Gastrocnemius medialis (tissue), 4 donors: Measurements from ENCODE around the gene ST6GALNAC3. TPM values are rescaled to one million over a fixed set of nuclear protein-coding genes. Genes with fewer than 3 reads are reported as not detected.

Experiments used
- ATAC-seq, 2 donors: fragments of 150-250 bp; one replicate each; pipeline ENCODE4 v1.9.1; 2016
- DNase-seq, 2 donors: peaks; one replicate each; pipeline ENCODE4 v3.0.0-alpha.2; 2019
- H3K27ac ChIP-seq, 4 donors: fragments of 200-600 bp; sonication (generic); 1 replicate in 1 of 4; 2 replicates in 3 of 4; pipeline ENCODE4 v1.5.1; 2016 to 2018; ENCODE audit warnings: mild to moderate bottlenecking in 2 of 4, moderate library complexity in 1 of 4
- H3K27me3 ChIP-seq, 3 donors: fragments of 200-600 bp; sonication (generic) in 2 of 3; 1 replicate in 1 of 3; 2 replicates in 2 of 3; pipeline versions ENCODE4 v1.5.1 to v1.6.0; 2016 to 2019; ENCODE audit warnings: mild to moderate bottlenecking in 1 of 3, moderate library complexity in 1 of 3
- H3K36me3 ChIP-seq, 2 donors: fragments of 200-600 bp; sonication (generic) in 1 of 2; one replicate each; pipeline ENCODE4 v1.5.1; 2017 to 2018
- H3K4me1 ChIP-seq, 2 donors: fragments of 200-600 bp; sonication (generic) in 1 of 2; one replicate each; pipeline ENCODE4 v1.5.1; 2016 to 2017; ENCODE audit warnings: mild to moderate bottlenecking in 2 of 2
- H3K4me3 ChIP-seq, 4 donors: fragments of 200-600 bp; sonication (generic) in 3 of 4; 1 replicate in 1 of 4; 2 replicates in 3 of 4; pipeline ENCODE4 v1.5.1; 2016 to 2019; ENCODE audit warnings: mild to moderate bottlenecking in 2 of 4
- H3K9me3 ChIP-seq, 3 donors: fragments of 200-600 bp; sonication (generic) in 2 of 3; 1 replicate in 1 of 3; 2 replicates in 2 of 3; pipeline ENCODE4 v1.5.1; 2016 to 2019
- POLR2A ChIP-seq, 2 donors: fragments of 450-650 bp; IDR thresholded peaks; one replicate each; pipeline ENCODE4 v1.6.1; 2017; ENCODE audit warnings: antibody characterized with exemption in 2 of 2, mild to moderate bottlenecking in 2 of 2, moderate library complexity in 2 of 2
- in situ Hi-C, 4 donors: fragments of 200-750 bp; cut with MboI; loops; one replicate each; pipeline versions ENCODE4 v1.15.0 to v1.8.0; 2017; ENCODE audit warnings: low sequenced_read_pairs in 4 of 4
- intact Hi-C: fragments of 100-400 bp; cut with DNase I; formaldehyde crosslinking; loops from one replicate; pipeline ENCODE4 v1.15.1; 2023; ENCODE audit warnings: low total_unique reads
- total RNA-seq, 4 donors: library from RNA; depleted of rRNA; stranded (reverse); fragments of >200 nt; gene quantifications; one replicate each; pipeline versions ENCODE4 v1.1.0 to v1.2.3, GENCODE V29; 2016
- TF ChIP-seq, protein P1 (sequence below), 5 experiments: fragments of 450-650 bp in 3 of 5; fragments of 200-600 bp in 2 of 5; sonication (generic) in 2 of 5; IDR thresholded peaks in 4 of 5; conservative IDR thresholded peaks in 1 of 5; 1 replicate in 4 of 5; 2 replicates in 1 of 5; pipeline ENCODE4 v1.5.1; 2016 to 2019; ENCODE audit warnings: antibody characterized with exemption in 5 of 5, mild to moderate bottlenecking in 3 of 5, moderate library complexity in 3 of 5

ST6GALNAC3 gene
- total RNA-seq, 4 donors from 2014 or later, result 1.7 to 3.9 (median 2.8) TPM

DNA sequence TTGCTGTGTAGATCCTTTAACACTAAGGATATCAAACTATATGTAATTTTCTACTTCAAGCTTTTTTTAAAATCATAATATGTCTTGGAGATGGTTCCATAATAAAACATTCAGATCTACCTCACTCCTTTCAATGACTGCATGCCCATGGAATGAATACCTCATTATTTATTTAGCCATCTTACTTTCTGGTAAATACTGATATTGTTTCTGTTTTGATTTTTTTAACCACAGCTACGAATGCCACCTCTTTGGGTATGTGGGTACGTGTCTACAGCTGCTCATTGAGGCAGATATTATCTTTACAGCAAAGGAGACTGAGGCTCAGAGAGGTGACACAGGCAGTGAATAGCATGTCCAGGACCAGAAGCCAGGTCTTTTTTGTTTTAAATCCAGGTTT is 215.7 kb downstream of the ST6GALNAC3 start:
- in situ Hi-C loops, result no loop called here
- no peak for DNase-seq
- Histone ChIP-seq H3K27ac (no peak overlapping the region), H3K27me3 (no peaks in the 10 kb centered on the region), H3K4me3 (no peak overlapping the region), H3K4me1 (no peaks in the 10 kb centered on the region), H3K9me3 (no peaks in the 10 kb centered on the region), H3K36me3 (no peaks in the 10 kb centered on the region)
- no peak for ATAC-seq
- TF ChIP-seq POLR2A (IDR thresholded peaks at IDR 0.05), result no peak
- TF ChIP-seq, protein P1, sequence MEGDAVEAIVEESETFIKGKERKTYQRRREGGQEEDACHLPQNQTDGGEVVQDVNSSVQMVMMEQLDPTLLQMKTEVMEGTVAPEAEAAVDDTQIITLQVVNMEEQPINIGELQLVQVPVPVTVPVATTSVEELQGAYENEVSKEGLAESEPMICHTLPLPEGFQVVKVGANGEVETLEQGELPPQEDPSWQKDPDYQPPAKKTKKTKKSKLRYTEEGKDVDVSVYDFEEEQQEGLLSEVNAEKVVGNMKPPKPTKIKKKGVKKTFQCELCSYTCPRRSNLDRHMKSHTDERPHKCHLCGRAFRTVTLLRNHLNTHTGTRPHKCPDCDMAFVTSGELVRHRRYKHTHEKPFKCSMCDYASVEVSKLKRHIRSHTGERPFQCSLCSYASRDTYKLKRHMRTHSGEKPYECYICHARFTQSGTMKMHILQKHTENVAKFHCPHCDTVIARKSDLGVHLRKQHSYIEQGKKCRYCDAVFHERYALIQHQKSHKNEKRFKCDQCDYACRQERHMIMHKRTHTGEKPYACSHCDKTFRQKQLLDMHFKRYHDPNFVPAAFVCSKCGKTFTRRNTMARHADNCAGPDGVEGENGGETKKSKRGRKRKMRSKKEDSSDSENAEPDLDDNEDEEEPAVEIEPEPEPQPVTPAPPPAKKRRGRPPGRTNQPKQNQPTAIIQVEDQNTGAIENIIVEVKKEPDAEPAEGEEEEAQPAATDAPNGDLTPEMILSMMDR (IDR thresholded peaks at IDR 0.05 in 4 of 5, conservative IDR thresholded peaks at IDR 0.05 in 1 of 5), result no peak
- intact Hi-C loops, result no loop called here

DNA sequence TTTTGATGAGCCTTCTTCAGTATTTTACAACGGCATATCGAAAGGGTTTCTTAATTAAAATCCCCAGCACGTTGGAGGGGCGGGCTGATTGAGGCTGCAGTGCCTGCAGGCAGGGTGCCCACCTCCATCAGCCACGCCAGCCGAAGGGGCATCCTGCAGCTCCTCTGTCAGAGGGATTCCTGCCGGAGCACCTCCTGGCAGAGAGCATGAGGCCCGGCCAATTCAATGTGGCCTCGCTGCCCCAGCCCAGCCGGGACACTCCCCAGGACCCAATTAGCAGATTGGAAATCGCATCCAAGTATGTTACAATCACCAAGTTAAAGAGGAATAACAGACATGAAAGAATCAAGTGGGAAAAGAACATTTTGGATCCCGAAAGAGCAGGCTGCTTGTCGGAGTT is 216.6 kb downstream of the ST6GALNAC3 start:
- Histone ChIP-seq H3K4me3 (no peak overlapping the region), H3K9me3 (no peaks in the 10 kb centered on the region), H3K4me1 (no peaks in the 10 kb centered on the region), H3K27me3 (no peaks in the 10 kb centered on the region), H3K27ac (no peak overlapping the region), H3K36me3 (no peaks in the 10 kb centered on the region)
- in situ Hi-C loops, result no loop called here
- DNase-seq, result no peak
- ATAC-seq, result no peak
- intact Hi-C loops, result no loop called here
- TF ChIP-seq, protein P1 (IDR thresholded peaks at IDR 0.05 in 4 of 5, conservative IDR thresholded peaks at IDR 0.05 in 1 of 5), result no peak
- TF ChIP-seq POLR2A (IDR thresholded peaks at IDR 0.05), result no peak

DNA sequence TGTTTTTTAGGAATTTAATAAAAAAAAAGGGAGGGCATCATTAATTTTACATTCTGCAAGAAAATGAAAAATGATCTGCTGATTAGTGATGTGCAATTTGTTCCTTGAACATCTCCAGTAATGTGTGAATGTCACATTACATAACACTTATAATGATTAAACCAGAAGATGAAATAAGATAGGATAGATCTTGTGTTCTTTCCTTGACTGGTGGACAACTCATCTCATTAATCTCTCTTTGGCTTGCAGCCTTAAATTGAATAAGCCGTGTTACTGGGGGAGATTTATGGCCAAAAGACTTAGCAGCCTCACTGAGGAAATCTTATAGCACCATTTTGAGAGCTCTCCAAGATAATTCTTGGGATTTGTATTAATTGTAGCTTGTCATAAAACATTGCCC is 217.2 kb downstream of the ST6GALNAC3 start:
- TF ChIP-seq POLR2A (IDR thresholded peaks at IDR 0.05), result no peak
- TF ChIP-seq, protein P1 (IDR thresholded peaks at IDR 0.05 in 4 of 5, conservative IDR thresholded peaks at IDR 0.05 in 1 of 5), result no peak
- in situ Hi-C loops, result no loop called here

DNA sequence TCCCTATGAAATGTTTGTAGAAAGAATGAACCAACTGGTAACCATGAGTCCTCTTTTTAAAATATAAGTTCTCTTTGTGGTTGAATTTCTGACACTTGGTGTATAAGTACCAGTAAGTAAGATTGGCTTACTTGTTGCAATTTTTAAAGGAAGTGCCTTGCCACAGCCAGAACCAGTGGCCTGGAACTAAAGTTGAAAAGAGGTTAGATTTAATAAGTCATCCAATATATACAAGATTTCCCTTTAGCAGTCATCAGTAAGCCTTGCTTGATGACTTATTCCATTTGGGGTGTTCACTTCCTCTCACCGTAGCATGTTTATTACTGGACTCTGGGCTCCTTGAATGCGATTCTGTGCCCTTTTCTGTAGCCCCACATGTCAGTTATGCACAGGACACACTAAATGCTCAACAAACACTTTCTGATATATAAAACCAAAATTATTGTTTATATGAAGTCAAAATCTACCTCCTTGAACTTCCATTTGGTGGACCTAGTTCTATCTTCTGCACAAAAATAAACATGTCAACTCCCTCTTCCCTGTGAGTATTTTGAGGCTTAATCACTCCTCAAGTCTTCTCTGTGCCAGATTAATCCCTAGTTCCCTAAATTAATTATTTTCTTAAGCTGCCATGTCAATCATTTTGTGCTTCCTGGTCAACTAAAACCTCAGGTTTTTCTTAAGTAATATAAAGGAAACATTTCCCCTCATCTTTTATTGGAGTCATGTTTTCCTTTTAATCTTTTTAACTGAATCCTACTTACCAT is 218.1 kb downstream of the ST6GALNAC3 start:
- intact Hi-C loops, result no loop called here
- Histone ChIP-seq H3K36me3 (no peaks in the 10 kb centered on the region), H3K4me3 (no peak overlapping the region), H3K9me3 (no peaks in the 10 kb centered on the region), H3K4me1 (no peaks in the 10 kb centered on the region), H3K27me3 (no peaks in the 10 kb centered on the region), H3K27ac (no peak overlapping the region)
- in situ Hi-C loops, result no loop called here
- ATAC-seq (no peak), DNase-seq (no peak)
- TF ChIP-seq, protein P1 (IDR thresholded peaks at IDR 0.05 in 4 of 5, conservative IDR thresholded peaks at IDR 0.05 in 1 of 5), result no peak
- TF ChIP-seq POLR2A (IDR thresholded peaks at IDR 0.05), result no peak

More for the DNA sequence above, 217.2 kb downstream of the ST6GALNAC3 start:
- H3K4me1 ChIP-seq, result no peaks in the 10 kb centered on the region
- no peaks in the 10 kb centered on the region for H3K27me3 ChIP-seq
- H3K36me3 ChIP-seq, result no peaks in the 10 kb centered on the region
- no peak for ATAC-seq
- H3K27ac ChIP-seq, result no peak overlapping the region
- DNase-seq, result no peak
- H3K4me3 ChIP-seq, result no peak overlapping the region
- intact Hi-C loops, result no loop called here
- H3K9me3 ChIP-seq, result no peaks in the 10 kb centered on the region
